SK-MEL-5 (cell line): Measurements from ENCODE around the gene BCAP31. TPM values are rescaled to one million over a fixed set of nuclear protein-coding genes. Genes with fewer than 3 reads are reported as not detected.
A peak's percentile ranks its signal among the peaks of the same experiment; 100 is the strongest.

Experiments
- DNase-seq: peaks from one replicate; pipeline ENCODE4 v3.0.0-alpha.2; 2016; ENCODE audit warnings: low read depth, low spot score
- in situ Hi-C: cut with HindIII; loops from 2 replicates; pipeline ENCODE4 v1.10.0; 2016; ENCODE audit warnings: low sequenced_read_pairs, high pct_unique_total_duplicates, low pct_unique_long_range_greater_than_20kb
- total RNA-seq: library from RNA; depleted of rRNA; stranded (reverse); fragments of >200 nt; shearing (Covaris generic); gene quantifications from 2 replicates; pipeline ENCODE4 v1.2.3, GENCODE V29; 2014

The BCAP31 gene
- total RNA-seq, 1 experiment from 2014 or later = 363 TPM

DNA sequence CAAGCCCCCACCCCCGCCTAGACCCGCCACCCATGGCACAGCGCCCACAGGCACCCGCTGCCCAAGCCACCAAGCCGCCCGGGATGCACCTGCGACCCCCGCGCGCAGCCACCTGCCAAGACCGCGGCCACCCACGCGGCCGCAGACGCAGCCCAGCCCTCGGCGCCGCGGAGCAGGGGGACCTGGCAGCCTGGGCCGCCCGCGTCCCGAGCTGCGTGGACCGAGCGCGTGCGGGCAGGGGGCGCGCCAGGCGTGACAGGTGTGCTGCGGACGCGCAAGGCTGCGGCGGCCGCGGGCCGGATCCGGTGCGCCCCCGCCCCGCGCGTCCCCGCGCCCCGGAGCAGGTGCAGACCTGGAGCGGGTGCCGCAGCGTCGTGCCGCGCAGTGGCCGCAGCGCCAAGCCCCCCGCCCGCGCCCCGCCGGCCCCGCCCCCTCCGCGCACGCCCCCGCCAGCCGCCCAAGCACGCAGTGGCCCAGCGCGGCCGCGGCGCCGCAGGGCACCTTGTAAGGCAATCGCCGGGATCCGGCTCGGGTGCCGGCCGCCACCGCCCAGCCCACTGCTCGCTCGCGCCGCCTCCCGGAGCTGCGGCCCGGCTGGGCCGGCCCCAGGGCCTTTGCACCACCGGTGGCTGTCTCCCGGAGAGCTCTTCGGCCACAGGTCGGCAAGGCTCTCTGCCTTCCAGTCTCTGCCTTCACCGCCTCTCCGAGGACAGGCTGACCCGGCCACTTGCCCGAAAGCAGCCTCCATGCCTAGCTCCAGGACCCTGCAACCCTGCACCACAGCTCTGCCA lies 50.6 kb downstream of the BCAP31 start, which contains the start of gene PNCK:
Gene PNCK (minus strand): TSS at position 386 of the 791 bp plus-strand sequence. CDS start 737 bp downstream, outside the sequence.
- in situ Hi-C loops = no loop called here
- DNase-seq = no peak

GRCh38 chrX:153672531-153673427 lies 51.4 kb downstream of the BCAP31 start:
- in situ Hi-C loops = no loop called here
- no peak for DNase-seq

DNA sequence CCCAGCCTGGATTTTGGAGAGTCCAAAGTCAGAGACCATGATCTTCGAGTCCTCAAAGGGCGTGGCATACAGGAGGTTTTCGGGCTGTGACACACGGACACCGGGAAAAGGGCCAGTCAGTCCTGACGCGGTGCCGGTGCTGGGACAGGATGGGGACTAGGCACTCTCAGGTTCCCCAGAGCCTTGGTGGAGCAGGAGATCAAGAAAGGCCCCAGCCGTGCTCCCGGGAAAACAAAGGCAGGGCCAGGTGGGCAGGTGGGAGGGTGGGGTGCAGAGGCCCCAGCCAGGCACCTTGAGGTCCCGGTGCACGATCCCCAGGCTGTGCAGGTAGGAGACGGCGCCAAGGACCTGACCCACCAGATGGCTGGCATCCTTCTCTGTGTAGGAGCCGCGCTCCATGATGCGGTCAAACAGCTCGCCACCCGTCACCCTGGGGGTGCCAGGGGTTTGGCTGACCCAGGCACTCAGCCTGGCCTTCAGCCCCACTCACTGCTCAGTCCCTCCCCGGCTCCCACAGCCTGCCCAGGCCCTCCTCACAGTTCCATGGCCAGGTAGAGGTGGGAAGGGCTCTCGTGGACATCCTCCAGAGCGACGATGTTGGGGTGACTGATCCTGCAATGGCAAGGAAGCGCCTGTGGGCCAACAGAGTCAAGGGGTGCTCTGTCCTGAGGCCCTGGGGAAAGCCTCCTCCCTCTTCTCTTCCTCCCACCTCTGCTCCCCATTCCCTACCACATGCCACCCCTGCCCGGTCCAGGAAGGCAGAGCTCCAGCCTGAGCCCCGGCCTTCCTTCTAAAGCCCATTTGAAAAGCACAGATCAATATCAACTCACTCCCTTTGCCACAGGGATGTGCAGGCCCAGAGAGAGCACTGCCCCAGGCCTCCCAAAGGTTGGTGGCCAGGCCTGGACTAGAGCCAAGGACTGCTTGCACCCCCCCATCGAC lies 52.3 kb downstream of the BCAP31 start:
- in situ Hi-C loops = no loop called here
- no peak for DNase-seq

DNA sequence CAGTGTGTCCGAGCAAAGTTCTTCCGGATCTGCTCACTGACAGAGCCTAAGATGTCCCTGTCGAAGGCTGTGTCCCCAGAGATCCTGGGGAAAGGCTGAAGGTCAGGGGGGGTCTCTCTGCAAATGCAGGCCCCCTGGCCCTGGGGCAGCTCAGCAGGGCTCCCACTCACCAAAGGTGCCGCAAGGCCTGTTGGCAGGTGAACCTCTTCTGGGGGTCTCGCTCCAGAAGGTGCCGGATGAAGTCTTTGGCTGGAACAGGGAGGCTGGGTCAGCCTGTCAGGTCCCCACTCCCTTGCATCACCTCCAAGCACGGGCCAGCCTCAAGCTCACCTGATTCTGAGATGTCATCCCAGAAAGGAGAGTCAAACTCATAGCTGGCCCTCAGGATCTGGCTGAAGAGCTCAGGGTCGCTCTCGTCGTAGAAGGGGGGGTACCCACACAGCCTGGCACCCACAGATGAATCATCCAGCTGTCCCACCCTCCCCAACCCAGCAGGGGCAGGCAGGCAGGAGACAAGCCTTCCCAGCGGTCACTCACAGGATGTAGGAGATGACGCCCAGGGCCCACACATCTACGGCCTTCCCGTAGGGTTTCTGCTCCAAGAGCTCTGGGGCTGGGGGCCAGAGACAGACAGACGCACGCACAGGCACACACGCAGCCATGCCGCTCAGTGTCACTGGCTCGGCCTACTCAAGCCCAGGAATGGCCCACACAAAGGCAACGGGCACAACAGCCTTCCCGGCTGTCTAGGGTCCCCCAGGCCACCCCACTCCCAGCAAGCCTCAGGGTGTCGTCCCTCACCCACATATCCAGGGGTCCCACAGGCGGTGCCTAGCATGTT lies 53.2 kb downstream of the BCAP31 start:
- no peak for DNase-seq
- in situ Hi-C loops = no loop called here

DNA sequence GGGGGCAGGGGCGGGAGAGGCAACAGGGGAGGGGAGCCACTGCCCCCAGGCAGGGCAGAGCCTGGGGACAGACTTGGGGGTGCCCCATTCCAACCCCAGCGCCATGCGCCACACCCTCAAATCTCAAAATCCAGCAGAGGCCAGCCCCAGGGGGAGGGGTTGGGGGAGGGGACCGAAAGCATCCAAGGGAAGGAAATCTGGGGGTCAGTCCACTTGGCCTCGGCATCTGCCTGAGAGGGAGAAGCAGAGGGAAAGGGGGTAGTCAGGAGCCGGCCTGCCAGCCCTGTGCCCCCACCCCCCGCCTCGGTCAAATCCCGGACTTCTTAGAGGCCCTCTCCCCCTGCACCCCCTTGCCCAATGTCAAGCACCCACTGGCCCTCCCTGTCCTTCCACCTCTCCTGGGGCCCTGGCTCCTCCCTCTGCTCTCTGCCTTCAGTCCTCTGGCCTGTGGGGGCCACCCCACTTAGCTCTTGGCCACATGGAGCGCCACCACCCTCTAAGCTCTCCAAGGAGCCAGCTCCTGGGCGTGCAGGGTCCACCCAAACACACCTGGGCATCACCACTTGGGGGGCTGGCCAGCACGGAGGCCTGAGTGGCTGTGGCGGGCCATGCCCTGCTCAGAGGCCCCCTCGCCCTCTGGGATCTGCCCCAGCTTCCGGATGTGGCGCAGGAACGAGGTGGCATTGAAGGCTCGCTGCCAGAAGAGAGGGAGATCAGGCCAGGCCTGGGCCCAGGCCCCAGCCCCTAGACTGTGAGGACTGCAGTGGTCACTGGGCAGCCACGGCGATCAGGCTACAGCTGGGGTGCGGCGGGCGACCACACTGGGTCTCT lies 54.1 kb downstream of the BCAP31 start:
- in situ Hi-C loops = no loop called here
- no peak for DNase-seq

DNA sequence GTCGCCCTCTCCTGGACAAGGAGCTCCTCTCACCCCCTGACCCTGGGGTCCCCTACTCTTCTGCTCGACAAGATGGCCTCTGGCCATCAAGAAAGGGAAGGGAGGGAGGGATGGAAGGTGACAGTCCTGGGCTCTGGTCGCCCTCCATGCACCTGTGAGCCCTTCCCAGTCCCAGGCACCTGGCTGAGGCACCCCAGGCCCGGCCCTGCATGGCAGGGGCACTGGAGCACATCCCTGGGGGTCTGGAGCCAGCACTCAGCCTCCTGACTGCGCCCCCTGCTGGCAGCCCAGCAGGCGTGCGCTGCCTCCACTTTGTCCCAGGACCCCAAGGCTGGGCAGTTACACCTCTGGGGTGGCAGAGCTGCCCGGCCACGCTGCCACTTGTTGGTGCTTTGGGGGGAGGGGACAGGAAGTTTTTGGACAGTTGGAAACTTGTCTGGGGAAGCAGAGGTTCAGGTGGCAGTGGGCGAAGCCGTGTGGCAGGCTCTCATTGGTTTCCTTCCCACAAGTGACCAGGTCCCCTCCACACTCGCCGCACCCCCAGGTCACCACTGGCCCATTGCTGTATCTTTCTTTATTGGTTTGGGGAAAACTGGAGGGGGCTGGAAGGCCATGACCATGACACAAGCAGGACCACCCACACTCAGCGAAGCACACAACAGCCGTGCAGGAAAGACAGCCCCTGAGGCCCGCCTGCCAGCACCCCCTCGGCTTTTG lies 54.9 kb downstream of the BCAP31 start:
- in situ Hi-C loops = no loop called here
- peak; percentile 44 for DNase-seq

GRCh38 chrX:153668423-153669173 lies 55.6 kb downstream of the BCAP31 start:
- DNase-seq = no peak
- in situ Hi-C loops = no loop called here

DNA sequence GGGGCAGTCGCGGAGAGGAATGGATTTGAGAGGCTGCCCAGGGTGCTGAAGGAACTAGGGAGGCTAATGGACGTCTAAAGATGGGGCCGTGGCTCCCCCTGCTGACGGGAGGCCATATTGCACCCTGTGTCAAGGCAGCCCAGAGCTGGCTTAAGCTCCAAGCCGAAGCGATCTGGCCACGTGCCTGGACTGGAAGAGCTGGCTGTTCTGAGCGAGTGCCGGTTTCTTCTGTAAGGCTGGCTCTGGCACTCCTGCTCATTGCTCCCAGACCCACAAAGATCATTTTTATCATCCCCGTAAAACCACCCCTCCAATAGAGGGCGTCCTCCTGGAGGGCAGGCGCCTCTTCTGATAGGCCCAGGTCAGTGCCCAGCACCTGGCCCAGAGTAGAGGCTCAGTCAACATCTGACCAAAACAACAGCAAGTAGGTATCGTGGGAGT lies 56.2 kb downstream of the BCAP31 start:
- DNase-seq = peak; percentile 82
- in situ Hi-C loops = no loop called here

DNA sequence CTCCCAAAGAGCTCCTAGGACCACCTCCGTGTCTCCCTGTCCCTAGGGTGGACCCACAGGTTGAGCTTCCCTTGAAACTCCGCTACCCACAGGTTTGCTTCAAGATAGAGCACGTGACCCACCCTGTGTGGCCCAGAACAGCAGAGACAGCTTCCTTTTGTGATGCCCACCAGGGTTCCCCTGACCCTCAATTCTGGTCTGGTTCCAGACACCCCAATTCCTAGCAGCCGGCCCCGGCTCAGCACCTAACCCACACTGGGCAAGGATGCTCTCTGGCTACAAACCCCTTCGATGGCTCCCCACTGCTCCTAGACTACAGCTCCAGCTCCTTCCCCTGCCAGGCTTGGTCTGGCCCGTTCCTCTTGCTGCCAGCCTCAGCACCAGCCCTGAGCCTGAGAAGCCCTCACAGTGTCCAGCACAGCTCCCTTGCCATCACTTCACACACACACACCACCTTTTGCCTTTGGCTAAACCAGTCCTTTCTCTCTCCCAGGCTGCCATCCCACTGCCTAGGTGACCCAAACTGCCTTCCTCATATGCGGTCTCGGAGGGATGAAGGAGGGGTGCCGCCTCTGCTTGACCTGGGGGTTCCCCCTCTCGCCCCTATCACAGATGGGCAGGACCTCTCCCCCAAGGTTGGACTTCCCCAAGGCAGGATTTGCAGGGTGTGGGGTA lies 56.8 kb downstream of the BCAP31 start:
- DNase-seq = no peak
- in situ Hi-C loops = no loop called here

- in situ Hi-C loops = no loop called here
These were observed 58.4 kb downstream of the BCAP31 start for GRCh38 chrX:153665726-153666306.

DNA sequence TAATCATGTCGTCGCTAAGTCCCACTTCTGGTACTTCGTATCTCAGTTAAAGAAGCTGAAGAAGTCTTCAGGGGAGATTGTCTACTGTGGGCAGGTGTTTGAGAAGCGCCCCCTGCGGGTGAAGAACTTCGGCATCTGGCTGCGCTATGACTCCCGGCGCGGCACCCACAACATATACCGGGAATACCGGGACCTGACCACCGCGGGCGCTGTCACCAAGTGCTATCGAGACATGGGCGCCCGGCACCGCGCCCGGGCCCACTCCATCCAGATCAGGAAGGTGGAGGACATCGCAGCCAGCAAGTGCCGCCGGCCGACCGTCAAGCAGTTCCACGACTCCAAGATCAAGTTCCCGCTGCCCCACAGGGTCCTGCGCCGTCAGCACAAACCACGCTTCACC lies 61.9 kb downstream of the BCAP31 start:
- DNase-seq = no peak
- in situ Hi-C loops = no loop called here

More at GRCh38 chrX:153665726-153666306, 58.4 kb downstream of the BCAP31 start:
- DNase-seq = no peak

- in situ Hi-C loops = no loop called here
- no peak for DNase-seq
These were observed 64.9 kb downstream of the BCAP31 start for GRCh38 chrX:153659268-153659667.

- DNase-seq = no peak
- in situ Hi-C loops = no loop called here
These were observed 67.0 kb downstream of the BCAP31 start for GRCh38 chrX:153657161-153657560.

GRCh38 chrX:153653556-153653955 lies 70.6 kb downstream of the BCAP31 start:
- in situ Hi-C loops = no loop called here

More at GRCh38 chrX:153653556-153653955, 70.6 kb downstream of the BCAP31 start:
- DNase-seq = no peak
